Neural progenitor cell (in vitro differentiated cells): ENCODE data around the gene ABLIM2. TPM values are rescaled to one million over a fixed set of nuclear protein-coding genes. Genes with fewer than 3 reads are reported as not detected.

Experiments used
- DNase-seq: peaks from one replicate; pipeline ENCODE4 v3.0.0-alpha.2; 2016; ENCODE audit warnings: low spot score
- H2AFZ ChIP-seq: fragments of 200-600 bp; sonication (generic); replicated peaks from 2 replicates; pipeline ENCODE4 v1.6.1; 2016; ENCODE audit warnings: antibody characterized with exemption
- H3F3A ChIP-seq: fragments of 200-600 bp; sonication (generic); 2 replicates; pipeline ENCODE4 v1.6.1; 2016; ENCODE audit warnings: antibody characterized with exemption, low read depth
- H3K27ac ChIP-seq: fragments of 200-600 bp; sonication (generic); 2 replicates; pipeline ENCODE4 v1.5.1; 2016; ENCODE audit warnings: mild to moderate bottlenecking
- H3K27me3 ChIP-seq: fragments of 200-600 bp; sonication (generic); 2 replicates; pipeline ENCODE4 v1.6.1; 2016; ENCODE audit warnings: mild to moderate bottlenecking, moderate library complexity
- H3K36me3 ChIP-seq: fragments of 200-600 bp; sonication (generic); 2 replicates; pipeline ENCODE4 v1.5.1; 2016
- H3K4me1 ChIP-seq: fragments of 200-600 bp; sonication (generic); 2 replicates; pipeline ENCODE4 v1.6.1; 2016; ENCODE audit warnings: mixed run types
- H3K4me2 ChIP-seq: fragments of 200-600 bp; sonication (generic); 2 replicates; pipeline ENCODE4 v1.6.1; 2016
- H3K4me3 ChIP-seq: fragments of 200-600 bp; sonication (generic); 2 replicates; pipeline ENCODE4 v1.5.1; 2016
- H3K79me2 ChIP-seq: fragments of 200-600 bp; sonication (generic); 2 replicates; pipeline ENCODE4 v1.6.1; 2016; ENCODE audit warnings: low read depth
- H3K9ac ChIP-seq: fragments of 200-600 bp; sonication (generic); 2 replicates; pipeline ENCODE4 v1.6.1; 2016
- H3K9me3 ChIP-seq: fragments of 200-600 bp; sonication (generic); 2 replicates; pipeline ENCODE4 v1.5.1; 2016; ENCODE audit warnings: low read depth
- H4K20me1 ChIP-seq: fragments of 200-600 bp; sonication (generic); 2 replicates; pipeline ENCODE4 v1.6.1; 2016; ENCODE audit warnings: low read depth
- H3K27ac Mint-ChIP-seq: 3 replicates; pipeline ENCODE4 v1.8.0; 2021; ENCODE audit warnings: mixed read lengths
- H3K27me3 Mint-ChIP-seq: 2 replicates; pipeline ENCODE4 v1.8.0; 2022; ENCODE audit warnings: low read depth, mild to moderate bottlenecking, inconsistent platforms, moderate library complexity, mixed read lengths; ENCODE audit not compliant: insufficient read depth
- H3K36me3 Mint-ChIP-seq: 3 replicates; pipeline ENCODE4 v1.8.0; 2021; ENCODE audit warnings: mixed read lengths
- H3K4me1 Mint-ChIP-seq: 3 replicates; pipeline ENCODE4 v1.8.0; 2021; ENCODE audit warnings: mixed read lengths
- H3K4me3 Mint-ChIP-seq: 3 replicates; pipeline ENCODE4 v1.8.0; 2021; ENCODE audit warnings: mild to moderate bottlenecking, moderate library complexity, mixed read lengths
- H3K9me3 Mint-ChIP-seq: 3 replicates; pipeline ENCODE4 v1.8.0; 2020; ENCODE audit warnings: mixed read lengths
- EZH2 ChIP-seq: fragments of 200-600 bp; sonication (generic); IDR thresholded peaks from 2 replicates; pipeline ENCODE4 v1.6.1; 2017; ENCODE audit warnings: antibody characterized with exemption, mild to moderate bottlenecking, moderate library complexity
- EZH2phosphoT487 ChIP-seq: fragments of 200-600 bp; sonication (generic); IDR thresholded peaks from 2 replicates; pipeline ENCODE4 v1.6.1; 2017; ENCODE audit warnings: antibody characterized with exemption
- total RNA-seq: library from RNA; depleted of rRNA; stranded (reverse); fragments of >200 nt; gene quantifications from 2 replicates; pipeline ENCODE4 v1.2.3, GENCODE V29; 2015; ENCODE audit warnings: low replicate concordance
- TF ChIP-seq, protein P1 (sequence below): fragments of 200-600 bp; sonication (generic); IDR thresholded peaks from 2 replicates; pipeline ENCODE4 v1.5.1; 2017; ENCODE audit warnings: antibody characterized with exemption, mild to moderate bottlenecking

ABLIM2 gene
- total RNA-seq, 1 donor from 2014 or later, result 0.24 TPM

GRCh38 chr4:8029689-8030088 is 128.9 kb downstream of the ABLIM2 start:
- no peaks in the 10 kb centered on the region for H3K4me1 Mint-ChIP-seq
- no peaks in the 10 kb centered on the region for H3K79me2 ChIP-seq
- no peak overlapping the region for H3K27ac ChIP-seq
- H3K4me3 ChIP-seq, result no peak overlapping the region
- no peak overlapping the region for H3K4me2 ChIP-seq
- no peaks in the 10 kb centered on the region for H3K9me3 ChIP-seq
- H3K27me3 ChIP-seq, result no peaks in the 10 kb centered on the region
- no peaks in the 10 kb centered on the region for H4K20me1 ChIP-seq
- H2AFZ ChIP-seq, result no peak overlapping the region
- TF ChIP-seq, protein P1, sequence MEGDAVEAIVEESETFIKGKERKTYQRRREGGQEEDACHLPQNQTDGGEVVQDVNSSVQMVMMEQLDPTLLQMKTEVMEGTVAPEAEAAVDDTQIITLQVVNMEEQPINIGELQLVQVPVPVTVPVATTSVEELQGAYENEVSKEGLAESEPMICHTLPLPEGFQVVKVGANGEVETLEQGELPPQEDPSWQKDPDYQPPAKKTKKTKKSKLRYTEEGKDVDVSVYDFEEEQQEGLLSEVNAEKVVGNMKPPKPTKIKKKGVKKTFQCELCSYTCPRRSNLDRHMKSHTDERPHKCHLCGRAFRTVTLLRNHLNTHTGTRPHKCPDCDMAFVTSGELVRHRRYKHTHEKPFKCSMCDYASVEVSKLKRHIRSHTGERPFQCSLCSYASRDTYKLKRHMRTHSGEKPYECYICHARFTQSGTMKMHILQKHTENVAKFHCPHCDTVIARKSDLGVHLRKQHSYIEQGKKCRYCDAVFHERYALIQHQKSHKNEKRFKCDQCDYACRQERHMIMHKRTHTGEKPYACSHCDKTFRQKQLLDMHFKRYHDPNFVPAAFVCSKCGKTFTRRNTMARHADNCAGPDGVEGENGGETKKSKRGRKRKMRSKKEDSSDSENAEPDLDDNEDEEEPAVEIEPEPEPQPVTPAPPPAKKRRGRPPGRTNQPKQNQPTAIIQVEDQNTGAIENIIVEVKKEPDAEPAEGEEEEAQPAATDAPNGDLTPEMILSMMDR, result no peak
- no peak for TF ChIP-seq EZH2phosphoT487
- no peak for TF ChIP-seq EZH2
- no peaks in the 10 kb centered on the region for H3K36me3 Mint-ChIP-seq
- H3K36me3 ChIP-seq, result no peaks in the 10 kb centered on the region
- H3K27me3 Mint-ChIP-seq, result peaks cover 6% of the 10 kb centered on the region
- peak overlapping the region; percentile 42 for H3K27ac Mint-ChIP-seq
- no peaks in the 10 kb centered on the region for H3K9me3 Mint-ChIP-seq
- H3F3A ChIP-seq, result no peaks in the 10 kb centered on the region
- H3K4me3 Mint-ChIP-seq, result no peak overlapping the region
- no peak for DNase-seq
- no peaks in the 10 kb centered on the region for H3K4me1 ChIP-seq
- H3K9ac ChIP-seq, result no peak overlapping the region

DNA sequence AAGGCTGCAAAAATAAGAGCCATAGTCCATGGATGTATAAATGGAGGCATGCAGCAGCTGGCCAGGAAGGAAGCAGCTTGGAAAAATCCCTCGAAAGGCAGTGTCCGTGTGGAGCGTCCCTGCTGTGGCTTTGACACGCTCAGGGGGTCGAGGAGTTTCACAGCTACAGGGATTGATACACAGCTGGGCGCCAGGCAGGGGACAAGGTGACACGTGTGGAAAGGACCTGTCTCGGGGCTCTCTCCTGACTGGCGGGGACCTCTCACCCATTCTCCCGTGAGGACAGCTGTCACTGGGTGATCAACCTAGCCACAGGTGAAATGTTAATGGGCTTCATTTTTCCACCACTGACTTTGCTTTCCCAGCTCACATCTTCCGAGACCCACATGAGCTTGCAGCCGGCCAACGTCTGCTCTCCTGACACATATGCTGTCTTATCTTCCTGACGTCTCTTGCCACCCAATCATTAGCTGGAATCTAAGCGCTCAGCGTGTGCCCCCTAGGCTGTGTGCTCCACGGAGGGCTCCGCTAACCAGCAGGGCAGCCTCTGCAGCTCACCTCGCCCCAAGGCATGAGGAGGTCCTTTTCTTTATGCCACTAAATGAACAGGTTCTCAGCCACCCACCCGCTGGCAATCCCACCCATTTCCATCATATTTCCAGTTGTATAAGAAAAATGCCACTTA is 129.6 kb downstream of the ABLIM2 start:
- no peak for TF ChIP-seq EZH2phosphoT487
- TF ChIP-seq, protein P1, result no peak
- no peak for TF ChIP-seq EZH2

DNA sequence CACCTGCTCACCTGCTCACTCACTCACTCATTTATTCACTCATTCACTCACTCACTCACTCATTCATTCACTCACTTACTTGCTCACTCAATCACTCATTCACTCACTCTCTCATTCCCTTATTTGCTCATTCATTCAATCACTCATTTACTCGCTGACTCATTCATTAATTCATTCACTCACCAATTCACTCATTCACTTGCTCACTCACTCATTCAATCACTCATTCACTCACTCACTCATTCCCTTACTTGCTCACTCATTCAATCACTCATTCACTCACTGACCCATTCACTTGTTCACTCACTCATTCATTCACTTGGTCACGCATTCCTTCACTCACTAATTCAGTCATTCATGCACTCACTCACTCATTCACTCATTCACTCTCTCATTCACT is 130.2 kb downstream of the ABLIM2 start:
- no peak overlapping the region for H3K27ac ChIP-seq
- Mint-ChIP-seq H3K27me3 (peaks cover 8% of the 10 kb centered on the region), H3K36me3 (no peaks in the 10 kb centered on the region), H3K27ac (no peak overlapping the region), H3K4me3 (no peak overlapping the region), H3K4me1 (peaks cover 4% of the 10 kb centered on the region), H3K9me3 (no peaks in the 10 kb centered on the region)
- no peaks in the 10 kb centered on the region for H3K9me3 ChIP-seq
- H3K27me3 ChIP-seq, result no peaks in the 10 kb centered on the region
- H2AFZ ChIP-seq, result no peak overlapping the region
- H3K79me2 ChIP-seq, result no peaks in the 10 kb centered on the region
- no peak overlapping the region for H3K4me2 ChIP-seq
- DNase-seq, result no peak
- no peak overlapping the region for H3K4me3 ChIP-seq
- no peaks in the 10 kb centered on the region for H3F3A ChIP-seq
- H3K9ac ChIP-seq, result no peak overlapping the region
- no peaks in the 10 kb centered on the region for H3K36me3 ChIP-seq
- H4K20me1 ChIP-seq, result no peaks in the 10 kb centered on the region
- no peaks in the 10 kb centered on the region for H3K4me1 ChIP-seq
- TF ChIP-seq EZH2phosphoT487, result no peak

More for the DNA sequence above, 129.6 kb downstream of the ABLIM2 start:
- no peaks in the 10 kb centered on the region for H3K79me2 ChIP-seq
- H3K36me3 ChIP-seq, result no peaks in the 10 kb centered on the region
- H3K4me3 ChIP-seq, result no peak overlapping the region
- Mint-ChIP-seq H3K4me1 (no peaks in the 10 kb centered on the region), H3K4me3 (no peak overlapping the region), H3K27me3 (peaks cover 6% of the 10 kb centered on the region), H3K36me3 (no peaks in the 10 kb centered on the region), H3K9me3 (no peaks in the 10 kb centered on the region), H3K27ac (no peak overlapping the region)
- H3K27me3 ChIP-seq, result no peaks in the 10 kb centered on the region
- H3K9ac ChIP-seq, result no peak overlapping the region
- no peaks in the 10 kb centered on the region for H3F3A ChIP-seq
- no peak overlapping the region for H2AFZ ChIP-seq
- no peak overlapping the region for H3K4me2 ChIP-seq
- no peak for DNase-seq
- H3K9me3 ChIP-seq, result no peaks in the 10 kb centered on the region
- H3K4me1 ChIP-seq, result no peaks in the 10 kb centered on the region
- no peaks in the 10 kb centered on the region for H4K20me1 ChIP-seq
- H3K27ac ChIP-seq, result no peak overlapping the region

GRCh38 chr4:8026453-8026852 is 132.2 kb downstream of the ABLIM2 start:
- H3K4me3 Mint-ChIP-seq, result no peak overlapping the region
- Histone ChIP-seq H3K4me1 (no peaks in the 10 kb centered on the region), H3K27me3 (no peaks in the 10 kb centered on the region), H3K36me3 (no peaks in the 10 kb centered on the region), H3K27ac (no peak overlapping the region), H3K9ac (no peak overlapping the region), H3F3A (no peaks in the 10 kb centered on the region), H3K4me2 (no peak overlapping the region), H4K20me1 (no peaks in the 10 kb centered on the region), H3K9me3 (no peaks in the 10 kb centered on the region), H2AFZ (no peak overlapping the region), H3K4me3 (no peak overlapping the region), H3K79me2 (no peaks in the 10 kb centered on the region)
- peaks cover 6% of the 10 kb centered on the region for H3K4me1 Mint-ChIP-seq
- H3K27me3 Mint-ChIP-seq, result peaks cover 5% of the 10 kb centered on the region
- H3K9me3 Mint-ChIP-seq, result no peaks in the 10 kb centered on the region
- no peak overlapping the region for H3K27ac Mint-ChIP-seq
- no peaks in the 10 kb centered on the region for H3K36me3 Mint-ChIP-seq
- TF ChIP-seq EZH2phosphoT487, result no peak
- TF ChIP-seq, protein P1, result no peak
- no peak for TF ChIP-seq EZH2
- DNase-seq, result no peak
